ENCODE results near the gene PAK1IP1. TPM values are rescaled to one million over a fixed set of nuclear protein-coding genes. Genes with fewer than 3 reads are reported as not detected.

PAK1IP1 gene
- total RNA-seq, 1 donor from 2014 or later = 28.8 TPM

- Histone ChIP-seq H3F3A (ENCODE audit: low read depth) (peaks cover 11% of the 10 kb centered on the region), H3K4me3 (no peak overlapping the region), H3K36me3 (no peaks in the 10 kb centered on the region), H3K9me3 (ENCODE audit: low read depth) (no peaks in the 10 kb centered on the region), H3K4me2 (no peak overlapping the region), H4K20me1 (ENCODE audit: low read depth) (no peaks in the 10 kb centered on the region), H3K4me1 (peaks cover 10% of the 10 kb centered on the region), H2AFZ (replicated peaks) (no peak overlapping the region), H3K27me3 (no peaks in the 10 kb centered on the region), H3K27ac (no peak overlapping the region), H3K9ac (no peak overlapping the region), H3K79me2 (ENCODE audit: low read depth) (no peaks in the 10 kb centered on the region)
- TF ChIP-seq EZH2phosphoT487 (IDR thresholded peaks at IDR 0.05) (no peak), EZH2 (IDR thresholded peaks at IDR 0.05) (no peak), CTCF (IDR thresholded peaks at IDR 0.05) (no peak)
- Mint-ChIP-seq H3K4me1 (peaks cover 6% of the 10 kb centered on the region), H3K4me3 (no peak overlapping the region), H3K36me3 (peaks cover 2% of the 10 kb centered on the region), H3K9me3 (no peaks in the 10 kb centered on the region), H3K27me3 (ENCODE audit: insufficient read depth, low read depth) (no peaks in the 10 kb centered on the region), H3K27ac (no peak overlapping the region)
- DNase-seq (ENCODE audit: low spot score) = no peak
These were observed 47.5 kb downstream of the PAK1IP1 start for GRCh38 chr6:10742251-10742650.

- Histone ChIP-seq H2AFZ (replicated peaks) (no peak overlapping the region), H3K27me3 (no peaks in the 10 kb centered on the region), H3K79me2 (ENCODE audit: low read depth) (peaks cover 9% of the 10 kb centered on the region), H3K27ac (no peak overlapping the region), H3K4me3 (no peak overlapping the region), H4K20me1 (ENCODE audit: low read depth) (peaks cover 4% of the 10 kb centered on the region), H3F3A (ENCODE audit: low read depth) (peaks cover 11% of the 10 kb centered on the region), H3K9ac (no peak overlapping the region), H3K4me2 (no peak overlapping the region), H3K36me3 (no peaks in the 10 kb centered on the region), H3K4me1 (peaks cover 13% of the 10 kb centered on the region), H3K9me3 (ENCODE audit: low read depth) (no peaks in the 10 kb centered on the region)
- H3K27ac Mint-ChIP-seq = no peak overlapping the region
- TF ChIP-seq CTCF (IDR thresholded peaks at IDR 0.05) (no peak), EZH2 (IDR thresholded peaks at IDR 0.05) (no peak), EZH2phosphoT487 (IDR thresholded peaks at IDR 0.05) (no peak)
- H3K36me3 Mint-ChIP-seq = peaks cover 2% of the 10 kb centered on the region
- DNase-seq (ENCODE audit: low spot score) = no peak
- peaks cover 8% of the 10 kb centered on the region for H3K4me1 Mint-ChIP-seq
- H3K9me3 Mint-ChIP-seq = no peaks in the 10 kb centered on the region
- no peak overlapping the region for H3K4me3 Mint-ChIP-seq
- H3K27me3 Mint-ChIP-seq (ENCODE audit: insufficient read depth, low read depth) = peaks cover 5% of the 10 kb centered on the region
These were observed 48.7 kb downstream of the PAK1IP1 start for GRCh38 chr6:10743515-10743914.

GRCh38 chr6:10745116-10745515, 50.3 kb downstream of the PAK1IP1 start:
- H3K9ac ChIP-seq = no peak overlapping the region
- DNase-seq (ENCODE audit: low spot score) = no peak
- no peak overlapping the region for H3K4me2 ChIP-seq
- no peaks in the 10 kb centered on the region for H3K36me3 ChIP-seq
- peaks cover 5% of the 10 kb centered on the region for H3K27me3 Mint-ChIP-seq (ENCODE audit: insufficient read depth, low read depth)
- H3K9me3 ChIP-seq (ENCODE audit: low read depth) = no peaks in the 10 kb centered on the region
- no peaks in the 10 kb centered on the region for H3K27me3 ChIP-seq
- TF ChIP-seq CTCF (IDR thresholded peaks at IDR 0.05) (no peak), EZH2 (IDR thresholded peaks at IDR 0.05) (no peak), EZH2phosphoT487 (IDR thresholded peaks at IDR 0.05) (no peak)
- no peak overlapping the region for H3K4me3 ChIP-seq
- H3K27ac ChIP-seq = no peak overlapping the region
- H3F3A ChIP-seq (ENCODE audit: low read depth) = peaks cover 11% of the 10 kb centered on the region
- H3K27ac Mint-ChIP-seq = no peak overlapping the region
- H4K20me1 ChIP-seq (ENCODE audit: low read depth) = peaks cover 19% of the 10 kb centered on the region
- H3K36me3 Mint-ChIP-seq = peaks cover 3% of the 10 kb centered on the region
- no peak overlapping the region for H3K4me3 Mint-ChIP-seq
- H3K9me3 Mint-ChIP-seq = no peaks in the 10 kb centered on the region
- no peak overlapping the region for H2AFZ ChIP-seq (replicated peaks)
- H3K4me1 ChIP-seq = peaks cover 26% of the 10 kb centered on the region
- peaks cover 25% of the 10 kb centered on the region for H3K79me2 ChIP-seq (ENCODE audit: low read depth)
- peaks cover 20% of the 10 kb centered on the region for H3K4me1 Mint-ChIP-seq
